Panc1 (cell line): Measurements from ENCODE around the gene SIRT7. TPM values are rescaled to one million over a fixed set of nuclear protein-coding genes. Genes with fewer than 3 reads are reported as not detected.

Source experiments
- ATAC-seq: fragments of 200-7000 bp; cut with Tn5 transposase; 2 replicates; pipeline ENCODE4 v1.9.1; 2020; ENCODE audit warnings: mild to moderate bottlenecking, moderate library complexity
- BruUV-seq: library from RNA; stranded (reverse); fragments of 400-500 nt; replicated peaks from 2 replicates; lab custom pipeline; 2021; lab: Mats Ljungman, UMichigan
- CTCF ChIA-PET: fragments of 300-600 bp; sonication (Branson Sonifier 250); formaldehyde crosslinking; loops from one replicate; lab custom pipeline; 2022; ENCODE audit warnings: antibody characterized with exemption; lab: Charles Lee
- POLR2A ChIA-PET: fragments of 300-600 bp; sonication (Branson Sonifier 250); formaldehyde crosslinking; loops from one replicate; lab custom pipeline; 2022; ENCODE audit warnings: antibody characterized with exemption; lab: Charles Lee
- DNase-seq: peaks from one replicate; pipeline ENCODE4 v3.0.0-alpha.2; 2010; ENCODE audit warnings: low read depth, low spot score
- H3K27ac ChIP-seq: 2 replicates; pipeline ENCODE4 v1.5.1; 2011; ENCODE audit warnings: mild to moderate bottlenecking, low read length, inconsistent platforms
- H3K27me3 ChIP-seq: fragments of 200-500 bp; sonication (Bioruptor generic); 2 replicates; pipeline ENCODE4 v1.6.0; 2014; ENCODE audit warnings: low read length, inconsistent platforms; ENCODE audit not compliant: control insufficient read depth, insufficient read depth
- H3K36me3 ChIP-seq: fragments of 200-500 bp; sonication (Bioruptor generic); 2 replicates; pipeline ENCODE4 v1.5.1; 2014; ENCODE audit warnings: inconsistent platforms, mild to moderate bottlenecking, low read length, moderate library complexity; ENCODE audit not compliant: control insufficient read depth, insufficient read depth
- H3K4me1 ChIP-seq: 2 replicates; pipeline ENCODE4 v1.5.1; 2011; ENCODE audit warnings: inconsistent platforms, mild to moderate bottlenecking, low read length, moderate library complexity; ENCODE audit not compliant: control insufficient read depth, insufficient read depth
- H3K4me3 ChIP-seq, 2 experiments: 2 replicates each; pipeline ENCODE4 v1.5.1; 2011 to 2012; ENCODE audit warnings: low read depth in 2 of 2, low read length in 2 of 2, mild to moderate bottlenecking in 2 of 2, inconsistent platforms in 1 of 2, moderate library complexity in 1 of 2
- H3K9me3 ChIP-seq: fragments of 200-500 bp; sonication (Bioruptor generic); 2 replicates; pipeline ENCODE4 v1.5.1; 2014; ENCODE audit warnings: low read depth, mild to moderate bottlenecking, inconsistent platforms, low read length, moderate library complexity; ENCODE audit not compliant: control insufficient read depth, insufficient read depth
- CTCF ChIP-seq: fragments of 450-650 bp; IDR thresholded peaks from 2 replicates; pipeline ENCODE4 v1.5.1; 2017; ENCODE audit warnings: mild to moderate bottlenecking
- POLR2AphosphoS5 ChIP-seq: IDR thresholded peaks from 2 replicates; pipeline ENCODE4 v1.6.1; 2012; ENCODE audit warnings: mild to moderate bottlenecking, low read depth, low read length, moderate library complexity
- REST ChIP-seq, 2 experiments: IDR thresholded peaks; 2 replicates each; pipeline ENCODE4 v1.6.1; 2011 to 2012; ENCODE audit warnings: low read depth in 2 of 2, control low read depth in 1 of 2, low read length in 1 of 2, mild to moderate bottlenecking in 1 of 2, moderate library complexity in 1 of 2; ENCODE audit not compliant: insufficient read depth in 1 of 2
- in situ Hi-C: cut with HindIII; loops from 2 replicates; pipeline ENCODE4 v1.10.0; 2016; ENCODE audit warnings: low sequenced_read_pairs, low pct_unique_long_range_greater_than_20kb
- intact Hi-C: fragments of 100-400 bp; cut with micrococcal nuclease; formaldehyde crosslinking; loops from one replicate; pipeline ENCODE4 v1.10.0; 2022; ENCODE audit not compliant: unreplicated experiment
- total RNA-seq: library from RNA; stranded (reverse); gene quantifications from one replicate; pipeline ENCODE4 v1.2.1, GENCODE V29; 2021; ENCODE audit not compliant: unreplicated experiment

The SIRT7 gene
- total RNA-seq, 1 experiment from 2014 or later: 82.5 TPM

- no TSS peak for BruUV-seq
- no peak for TF ChIP-seq CTCF
- TF ChIP-seq POLR2AphosphoS5: peak; percentile 53
- POLR2A ChIA-PET: interaction anchor here (0.5 to 0.6 kb wide), 2 partner anchors 17 to 41 kb away, joined by 5 to 9 read pairs; no protein-coding TSS in a partner anchor
- ATAC-seq: no peak
- Histone ChIP-seq H3K27ac (no peak overlapping the region), H3K36me3 (peaks cover 3% of the 10 kb centered on the region; the same call in 1 of the 2 replicates), H3K27me3 (no peaks in the 10 kb centered on the region), H3K4me3 (no peak overlapping the region), H3K4me1 (peaks cover 38% of the 10 kb centered on the region), H3K9me3 (no peaks in the 10 kb centered on the region)
- intact Hi-C loops (no loop called here), in situ Hi-C loops (no loop called here)
- CTCF ChIA-PET: no interaction called here
- DNase-seq: no peak
Observed at GRCh38 chr17:81933178-81933699, 15.3 kb upstream of the SIRT7 start.

GRCh38 chr17:81932333-81932983, 14.5 kb upstream of the SIRT7 start:
- no peaks in the 10 kb centered on the region for H3K9me3 ChIP-seq
- TF ChIP-seq POLR2AphosphoS5: no peak
- no peak for TF ChIP-seq CTCF
- TF ChIP-seq REST (IDR thresholded peaks at IDR 0.05; ENCODE audit: insufficient read depth in 1 of 2, low read depth in 2 of 2, low read length in 1 of 2): no peak
- ChIA-PET CTCF (no interaction called here), POLR2A (interaction anchor here (0.5 to 0.6 kb wide), 2 partner anchors 18 to 42 kb away, joined by 5 to 9 read pairs; no protein-coding TSS in a partner anchor)
- H3K36me3 ChIP-seq: peaks cover 3% of the 10 kb centered on the region; the same call in 1 of the 2 replicates
- H3K27me3 ChIP-seq: no peaks in the 10 kb centered on the region
- in situ Hi-C loops: no loop called here
- peaks cover 38% of the 10 kb centered on the region for H3K4me1 ChIP-seq
- intact Hi-C loops: no loop called here
- H3K27ac ChIP-seq: no peak overlapping the region
- ATAC-seq (no peak), DNase-seq (no peak)
- TSS peak; percentile 68 for BruUV-seq
- H3K4me3 ChIP-seq: no peak overlapping the region
